SU-DHL-6 (cell line): Measurements from ENCODE around the gene ZNF555.
"Not testable (repeated sequence)": the region's sequence is repeated elsewhere in the genome, so short reads cannot be mapped to it uniquely, and the experiment has no call there.

Experiments used
- H2AFZ ChIP-seq: fragments of 200-600 bp; sonication (generic); 2 replicates; pipeline ENCODE4 v1.6.1; 2014; ENCODE audit warnings: low read depth, mild to moderate bottlenecking, moderate library complexity, mixed read lengths, antibody characterized with exemption, low read length; ENCODE audit not compliant: severe bottlenecking
- H3F3A ChIP-seq: fragments of 200-600 bp; shearing (Covaris generic); 2 replicates; pipeline ENCODE4 v1.6.0; 2016; ENCODE audit warnings: antibody characterized with exemption, mild to moderate bottlenecking; ENCODE audit not compliant: insufficient read depth
- H3K27ac ChIP-seq: fragments of 200-600 bp; sonication (generic); 2 replicates; pipeline ENCODE4 v1.5.1; 2016; ENCODE audit warnings: low read depth, mild to moderate bottlenecking, low read length, moderate library complexity, mixed read lengths
- H3K27me3 ChIP-seq: fragments of 200-600 bp; sonication (generic), shearing (Covaris generic); 2 replicates; pipeline ENCODE4 v1.6.0; 2014; ENCODE audit warnings: mild to moderate bottlenecking, low read length
- H3K36me3 ChIP-seq: fragments of 200-600 bp; sonication (generic); 2 replicates; pipeline ENCODE4 v1.6.1; 2014; ENCODE audit warnings: mild to moderate bottlenecking, low read length, mixed read lengths
- H3K4me2 ChIP-seq: fragments of 300-600, 200-600 bp; shearing (Covaris generic), sonication (generic); 2 replicates; pipeline ENCODE4 v1.6.0; 2014; ENCODE audit warnings: low read length, low read depth, mild to moderate bottlenecking; ENCODE audit not compliant: poor library complexity, severe bottlenecking
- H3K4me3 ChIP-seq: fragments of 200-600 bp; sonication (generic); 2 replicates; pipeline ENCODE4 v1.5.1; 2014; ENCODE audit warnings: antibody characterized with exemption, low read length, mild to moderate bottlenecking, mixed read lengths; ENCODE audit not compliant: insufficient read depth, poor library complexity, severe bottlenecking
- H3K79me2 ChIP-seq: fragments of 200-600 bp; sonication (generic); 2 replicates; pipeline ENCODE4 v1.6.1; 2014; ENCODE audit warnings: mild to moderate bottlenecking, low read length, moderate library complexity; ENCODE audit not compliant: insufficient read depth
- H3K9ac ChIP-seq: fragments of 200-600 bp; sonication (generic); 2 replicates; pipeline ENCODE4 v1.7.0; 2014; ENCODE audit warnings: mild to moderate bottlenecking, low read length
- H3K9me2 ChIP-seq: fragments of 200-600 bp; sonication (generic); replicated peaks from 2 replicates; pipeline ENCODE4 v1.6.1; 2014; ENCODE audit warnings: low read length; ENCODE audit not compliant: insufficient read depth
- H3K9me3 ChIP-seq: fragments of 200-600 bp; sonication (generic); 2 replicates; pipeline ENCODE4 v1.6.1; 2014; ENCODE audit warnings: low read length, mixed read lengths; ENCODE audit not compliant: insufficient read depth
- H4K20me1 ChIP-seq: fragments of 200-600 bp; sonication (generic); 2 replicates; pipeline ENCODE4 v1.6.1; 2014; ENCODE audit warnings: low read depth, mild to moderate bottlenecking, antibody characterized with exemption, low read length, moderate library complexity, mixed read lengths
- CTCF ChIP-seq: fragments of 200-600 bp; sonication (generic); IDR thresholded peaks from one replicate; pipeline ENCODE4 v1.5.1; 2017; ENCODE audit warnings: antibody characterized with exemption, mild to moderate bottlenecking, low read length, moderate library complexity; ENCODE audit not compliant: insufficient read depth, poor library complexity, severe bottlenecking
- EZH2phosphoT487 ChIP-seq: fragments of 200-600 bp; sonication (generic), shearing (Covaris generic); conservative IDR thresholded peaks from 2 replicates; pipeline ENCODE4 v1.6.1; 2018; ENCODE audit warnings: mild to moderate bottlenecking, antibody characterized with exemption, low read length, moderate library complexity, mixed read lengths

ZNF555 gene

GRCh38 chr19:2887391-2887914, 46.2 kb downstream of the ZNF555 start:
- TF ChIP-seq CTCF = peak; percentile 25
- no peak for TF ChIP-seq EZH2phosphoT487
- Histone ChIP-seq H2AFZ (no peak overlapping the region), H4K20me1 (no peaks in the 10 kb centered on the region), H3K4me3 (no peak overlapping the region), H3K9me2 (no peaks in the 10 kb centered on the region), H3K9me3 (no peaks in the 10 kb centered on the region), H3K27ac (no peak overlapping the region), H3K79me2 (no peaks in the 10 kb centered on the region), H3F3A (no peaks in the 10 kb centered on the region), H3K27me3 (no peaks in the 10 kb centered on the region), H3K36me3 (no peaks in the 10 kb centered on the region), H3K4me2 (no peak overlapping the region), H3K9ac (no peak overlapping the region)

GRCh38 chr19:2888731-2889224, 47.5 kb downstream of the ZNF555 start:
- Histone ChIP-seq H3F3A (no peaks in the 10 kb centered on the region), H3K9ac (no peak overlapping the region), H2AFZ (no peak overlapping the region), H3K9me3 (no peaks in the 10 kb centered on the region), H4K20me1 (no peaks in the 10 kb centered on the region), H3K9me2 (no peaks in the 10 kb centered on the region), H3K27me3 (no peaks in the 10 kb centered on the region), H3K4me2 (no peak overlapping the region), H3K79me2 (no peaks in the 10 kb centered on the region), H3K27ac (no peak overlapping the region), H3K36me3 (no peaks in the 10 kb centered on the region), H3K4me3 (no peak overlapping the region)
- TF ChIP-seq EZH2phosphoT487 (no peak), CTCF (no peak)

GRCh38 chr19:2890531-2890930, 49.3 kb downstream of the ZNF555 start:
- H3K9me3 ChIP-seq, H4K20me1 ChIP-seq, H3K27me3 ChIP-seq, H3K36me3 ChIP-seq, H2AFZ ChIP-seq, H3K27ac ChIP-seq, H3K4me2 ChIP-seq, H3K9me2 ChIP-seq, H3K4me3 ChIP-seq, H3F3A ChIP-seq, H3K79me2 ChIP-seq, H3K9ac ChIP-seq: not testable (repeated sequence)

- no peaks in the 10 kb centered on the region for H3K27me3 ChIP-seq
- H3K9ac ChIP-seq = no peak overlapping the region
- H3K4me3 ChIP-seq = no peak overlapping the region
- H3K36me3 ChIP-seq = no peaks in the 10 kb centered on the region
- H3K9me2 ChIP-seq = no peaks in the 10 kb centered on the region
- H3K79me2 ChIP-seq = no peaks in the 10 kb centered on the region
- H3K27ac ChIP-seq = no peak overlapping the region
- no peaks in the 10 kb centered on the region for H3F3A ChIP-seq
- H4K20me1 ChIP-seq = no peaks in the 10 kb centered on the region
- H2AFZ ChIP-seq = no peak overlapping the region
- peaks cover 7% of the 10 kb centered on the region; the same call in 1 of the 2 replicates for H3K9me3 ChIP-seq
- no peak overlapping the region for H3K4me2 ChIP-seq
- TF ChIP-seq CTCF = no peak
- no peak for TF ChIP-seq EZH2phosphoT487
Measured at GRCh38 chr19:2896694-2897093, 55.4 kb downstream of the ZNF555 start.
